Right lobe of liver (tissue), 4 donors: ENCODE measurements around the gene HSF4.

Source experiments
- CTCF ChIP-seq, 4 donors: fragments of 200-600 bp in 3 of 4; fragments of 450-650 bp in 1 of 4; IDR thresholded peaks; one replicate each; pipeline versions ENCODE4 v1.5.1 to v1.8.0; 2016 to 2022; ENCODE audit warnings: antibody characterized with exemption in 4 of 4, mild to moderate bottlenecking in 2 of 4
- POLR2A ChIP-seq: fragments of 450-650 bp; IDR thresholded peaks from one replicate; pipeline ENCODE4 v1.6.1; 2017; ENCODE audit warnings: antibody characterized with exemption, mild to moderate bottlenecking
- donor health status: DM: no; HTN: no; CAD: no.
- donor health status: DM: no; HTN: no; CAD: no.
- donor health status: DM: no; HTN: yes; CAD: no.

GRCh38 chr16:67191995-67192681 lies 27.6 kb downstream of the HSF4 start, which contains the start of gene E2F4:
- TF ChIP-seq CTCF (IDR thresholded peaks at IDR 0.05) (no peak), POLR2A (peak; percentile 67)
